NCI-H524 treated with DMSO at 0.1 percent for 48 hours (cell line): ENCODE data around the gene PKD2.

Experiments used
- DNase-seq: peaks from one replicate; lab custom pipeline; 2025; lab: John Stamatoyannopoulos, UW

The PKD2 gene

GRCh38 chr4:88027611-88028608 lies 20.5 kb downstream of the PKD2 start:
- DNase-seq = no peak

GRCh38 chr4:88028946-88029345 lies 21.5 kb downstream of the PKD2 start:
- DNase-seq = no peak

GRCh38 chr4:88029556-88029955 lies 22.1 kb downstream of the PKD2 start:
- DNase-seq = no peak

- DNase-seq = no peak
These were observed 23.3 kb downstream of the PKD2 start for GRCh38 chr4:88030565-88031310.

- no peak for DNase-seq
These were observed 25.9 kb downstream of the PKD2 start for GRCh38 chr4:88033309-88033708.

GRCh38 chr4:88035292-88035691 lies 27.9 kb downstream of the PKD2 start:
- DNase-seq = no peak

GRCh38 chr4:88037447-88037846 lies 30.0 kb downstream of the PKD2 start:
- DNase-seq = no peak

GRCh38 chr4:88037936-88038335 lies 30.5 kb downstream of the PKD2 start:
- no peak for DNase-seq

GRCh38 chr4:88040707-88041106 lies 33.3 kb downstream of the PKD2 start:
- DNase-seq = no peak

- no peak for DNase-seq
These were observed 34.2 kb downstream of the PKD2 start for GRCh38 chr4:88041626-88042025.

GRCh38 chr4:88043001-88043400 lies 35.6 kb downstream of the PKD2 start:
- DNase-seq = no peak

- DNase-seq = no peak
These were observed 36.3 kb downstream of the PKD2 start for GRCh38 chr4:88043586-88044340.

GRCh38 chr4:88045021-88045420 lies 37.6 kb downstream of the PKD2 start:
- no peak for DNase-seq

- DNase-seq = no peak
These were observed 46.8 kb downstream of the PKD2 start for GRCh38 chr4:88054229-88054628.

- DNase-seq = no peak
These were observed 47.5 kb downstream of the PKD2 start for GRCh38 chr4:88054901-88055300.

GRCh38 chr4:88058295-88058694 lies 50.9 kb downstream of the PKD2 start:
- DNase-seq = no peak

- DNase-seq = no peak
These were observed 52.3 kb downstream of the PKD2 start for GRCh38 chr4:88059766-88060165.

GRCh38 chr4:88060431-88060830 lies 53.0 kb downstream of the PKD2 start:
- DNase-seq = no peak

- no peak for DNase-seq
These were observed 54.9 kb downstream of the PKD2 start for GRCh38 chr4:88062311-88062710.

GRCh38 chr4:88062843-88063242 lies 55.4 kb downstream of the PKD2 start:
- no peak for DNase-seq

GRCh38 chr4:88063634-88064296 lies 56.3 kb downstream of the PKD2 start:
- DNase-seq = no peak

- no peak for DNase-seq
These were observed 57.0 kb downstream of the PKD2 start for GRCh38 chr4:88064410-88064809.
